A204.1 (cell line): ENCODE data around the gene FBXW8.

Experiments used
- FAIRE-seq: peaks from 2 replicates; lab custom pipeline; 2012; peaks lifted over from hg19 to GRCh38; lab: Jason Lieb, UNC

The FBXW8 gene

DNA sequence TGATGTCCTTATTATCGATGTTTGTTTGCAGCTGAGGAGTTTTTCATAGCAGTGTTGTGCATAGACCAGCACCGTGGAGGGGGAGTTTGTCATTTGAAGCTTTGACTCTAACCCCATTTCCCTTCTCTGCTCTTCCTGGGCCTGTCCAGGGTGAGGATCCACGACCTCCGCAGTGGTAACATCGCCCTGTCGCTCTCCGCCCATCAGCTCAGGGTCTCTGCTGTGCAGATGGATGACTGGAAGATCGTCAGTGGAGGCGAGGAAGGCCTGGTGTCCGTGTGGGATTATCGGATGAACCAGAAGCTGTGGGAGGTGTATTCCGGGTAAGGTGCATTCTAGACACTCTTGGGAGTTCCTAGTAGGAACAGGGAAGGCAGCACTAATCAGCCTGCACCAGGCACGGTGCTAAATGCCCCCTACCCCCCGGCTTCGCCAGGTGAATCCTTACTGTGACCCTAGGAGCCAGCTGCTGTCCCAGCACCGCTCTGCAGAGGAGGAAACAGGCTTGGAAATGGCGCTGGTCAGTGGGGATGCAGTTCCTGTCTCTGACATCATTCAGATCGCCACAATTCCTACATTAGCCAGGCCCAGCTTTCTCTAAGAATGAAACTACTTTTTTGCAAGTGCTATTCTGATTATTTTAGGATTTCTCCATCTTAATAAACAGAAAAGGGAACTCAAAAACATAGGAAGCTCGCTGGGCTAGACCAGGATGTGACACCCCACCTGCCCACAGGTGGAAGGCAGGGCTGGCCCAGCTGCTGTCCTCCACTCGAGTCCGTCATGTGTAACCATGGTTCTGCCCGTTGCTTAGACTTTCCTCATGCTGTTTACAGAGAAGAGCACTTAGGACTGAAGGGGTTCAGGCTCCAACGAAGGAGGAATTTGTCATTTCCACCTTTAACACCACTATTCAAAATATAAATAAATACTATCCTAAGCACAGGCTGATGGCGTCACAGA is 113.5 kb downstream of the FBXW8 start:
- FAIRE-seq = no peak

DNA sequence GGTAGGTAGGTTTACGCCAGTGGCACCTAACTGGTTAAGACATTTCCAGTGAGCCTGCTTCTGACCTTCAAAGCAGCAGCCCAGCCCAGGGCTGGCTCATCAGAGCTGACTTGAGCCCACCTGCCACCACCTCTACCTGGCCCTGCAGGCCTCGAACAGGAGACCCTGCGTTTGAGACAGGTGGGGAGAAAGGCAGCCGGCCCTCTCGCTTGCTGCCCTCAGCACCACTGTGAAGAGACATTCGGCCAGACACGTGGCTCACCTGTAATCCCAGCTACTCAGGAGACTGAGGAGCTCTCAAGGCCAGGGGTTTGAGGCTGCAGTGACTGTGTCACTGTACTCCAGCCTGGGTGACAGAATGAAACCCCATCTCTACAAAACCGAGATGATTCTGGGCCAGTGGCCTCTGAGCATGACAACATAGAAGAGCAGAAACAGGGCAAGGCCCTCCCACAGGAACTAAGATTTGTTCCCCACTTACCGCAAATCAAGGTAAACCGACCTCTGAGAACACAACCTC is 114.3 kb downstream of the FBXW8 start:
- no peak for FAIRE-seq

DNA sequence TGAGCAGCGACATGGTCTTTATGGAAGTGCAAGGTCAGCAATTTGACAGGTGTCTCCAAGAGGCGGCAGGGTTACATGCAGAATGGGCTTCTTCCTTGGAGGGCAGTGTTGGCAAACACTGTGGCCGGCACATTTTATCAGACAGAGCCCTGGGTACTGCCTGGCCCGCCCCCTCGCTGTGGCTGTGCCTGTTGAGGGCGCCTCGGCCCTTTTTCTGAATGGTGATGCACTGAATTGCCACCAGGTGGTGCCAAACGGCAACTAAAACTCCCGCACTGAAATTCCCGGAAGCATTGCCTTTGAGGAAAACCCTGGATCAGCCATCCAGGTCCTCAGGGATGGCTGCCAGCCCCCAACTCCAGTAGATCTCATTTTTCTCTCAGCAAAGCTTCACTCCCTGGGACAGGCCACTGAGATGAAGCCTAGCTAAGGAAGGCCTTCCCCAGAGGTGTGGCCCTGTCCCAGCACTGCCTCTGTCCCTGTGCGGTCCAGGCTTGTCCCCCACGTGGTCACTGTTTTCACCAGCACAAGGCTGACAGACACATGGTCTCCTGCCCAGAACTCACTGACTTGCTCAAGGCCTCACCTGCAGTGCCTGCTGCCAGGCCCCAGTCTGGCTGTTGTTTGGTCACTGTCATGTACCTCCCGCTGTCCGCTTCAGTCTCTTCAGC is 114.9 kb downstream of the FBXW8 start:
- peak; percentile 9 for FAIRE-seq

DNA sequence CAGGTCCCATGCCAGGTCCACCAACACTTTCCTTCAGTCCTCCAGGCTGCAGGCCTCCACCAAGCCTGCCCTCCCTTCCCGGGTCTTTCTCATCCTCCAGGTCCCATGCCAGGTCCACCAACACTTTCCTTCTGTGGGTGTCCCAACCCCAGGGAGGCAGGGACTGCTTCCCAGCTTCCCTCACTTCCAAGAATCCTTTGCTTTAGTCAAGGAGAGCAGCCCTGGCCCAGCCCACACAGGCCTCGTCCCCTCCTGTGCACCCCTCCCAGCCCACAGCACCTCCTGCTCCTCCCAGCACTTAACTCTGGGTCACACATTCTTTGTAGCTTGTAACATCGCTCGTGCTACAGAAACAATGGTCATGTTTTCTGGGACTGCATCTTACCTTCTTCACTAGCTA is 115.6 kb downstream of the FBXW8 start:
- FAIRE-seq = no peak

DNA sequence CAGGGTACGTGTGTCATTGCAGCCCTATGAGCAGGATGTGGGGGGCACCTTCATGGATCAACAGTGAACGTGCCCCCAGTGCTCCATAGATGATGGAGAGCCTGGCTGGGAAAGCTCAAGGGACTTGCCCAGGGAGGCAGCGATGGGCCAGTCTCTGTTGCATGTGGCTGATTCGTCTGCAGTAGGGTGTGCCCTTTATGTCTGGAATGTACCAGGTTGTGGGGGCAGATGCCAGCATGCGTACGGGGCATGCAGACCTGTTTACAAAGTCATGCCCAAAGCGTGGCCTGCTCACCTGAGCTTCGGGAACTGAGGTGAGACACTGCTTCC is 116.1 kb downstream of the FBXW8 start:
- no peak for FAIRE-seq

DNA sequence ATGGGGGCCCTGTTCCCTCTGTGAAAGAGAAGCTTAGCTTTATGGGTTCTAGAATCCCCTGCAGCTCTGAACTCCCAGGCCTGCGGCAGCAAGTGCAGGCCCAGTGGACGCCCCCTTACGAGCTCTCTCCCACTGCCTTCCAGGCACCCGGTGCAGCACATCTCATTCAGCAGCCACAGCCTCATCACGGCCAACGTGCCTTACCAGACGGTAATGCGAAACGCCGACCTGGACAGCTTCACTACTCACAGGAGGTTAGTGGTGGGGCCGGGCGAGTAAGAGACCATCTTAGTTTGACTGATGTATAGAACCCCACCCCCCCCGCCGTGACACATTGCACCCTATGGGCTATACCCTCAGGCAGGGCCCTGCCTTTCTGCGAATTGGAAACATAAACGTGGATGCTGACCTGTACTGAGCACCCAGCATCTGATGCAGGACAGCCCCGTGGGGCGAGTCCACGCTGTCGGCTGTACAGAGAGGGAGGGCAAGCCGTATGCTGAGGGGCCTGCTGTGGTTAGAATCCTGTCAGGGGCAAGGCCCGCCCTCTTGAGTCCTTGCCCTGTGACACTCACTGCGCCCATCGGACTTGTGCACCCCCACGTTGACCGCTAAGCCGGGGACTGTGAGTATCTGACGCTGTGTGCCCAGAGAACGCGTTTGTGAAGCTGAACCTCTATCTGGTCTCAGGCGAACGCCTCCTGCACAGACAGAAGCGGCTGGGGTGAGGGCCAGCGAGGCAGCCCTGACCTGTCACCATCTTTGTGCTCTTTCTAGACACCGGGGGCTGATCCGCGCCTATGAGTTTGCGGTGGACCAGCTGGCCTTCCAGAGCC is 116.7 kb downstream of the FBXW8 start:
- no peak for FAIRE-seq

DNA sequence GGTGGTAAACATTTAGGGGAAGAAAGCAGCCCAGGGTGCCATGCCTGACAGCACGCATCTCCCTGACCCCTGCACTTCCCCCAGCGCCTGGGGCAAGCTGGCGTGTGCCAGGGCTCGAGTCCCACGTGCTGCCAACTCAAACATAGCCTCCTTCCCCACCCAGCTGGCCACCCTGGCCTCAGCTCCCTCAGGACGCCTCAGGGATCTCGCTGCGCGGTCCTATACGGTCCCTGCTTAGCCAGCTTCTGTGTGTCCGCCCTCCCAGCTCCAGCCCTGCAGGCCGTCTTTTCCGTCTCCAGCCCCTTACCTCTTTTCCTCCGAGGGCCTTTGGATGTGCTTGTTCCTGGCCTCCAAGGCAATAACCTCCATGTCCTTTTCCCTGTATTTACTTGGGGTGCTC is 117.5 kb downstream of the FBXW8 start:
- no peak for FAIRE-seq

DNA sequence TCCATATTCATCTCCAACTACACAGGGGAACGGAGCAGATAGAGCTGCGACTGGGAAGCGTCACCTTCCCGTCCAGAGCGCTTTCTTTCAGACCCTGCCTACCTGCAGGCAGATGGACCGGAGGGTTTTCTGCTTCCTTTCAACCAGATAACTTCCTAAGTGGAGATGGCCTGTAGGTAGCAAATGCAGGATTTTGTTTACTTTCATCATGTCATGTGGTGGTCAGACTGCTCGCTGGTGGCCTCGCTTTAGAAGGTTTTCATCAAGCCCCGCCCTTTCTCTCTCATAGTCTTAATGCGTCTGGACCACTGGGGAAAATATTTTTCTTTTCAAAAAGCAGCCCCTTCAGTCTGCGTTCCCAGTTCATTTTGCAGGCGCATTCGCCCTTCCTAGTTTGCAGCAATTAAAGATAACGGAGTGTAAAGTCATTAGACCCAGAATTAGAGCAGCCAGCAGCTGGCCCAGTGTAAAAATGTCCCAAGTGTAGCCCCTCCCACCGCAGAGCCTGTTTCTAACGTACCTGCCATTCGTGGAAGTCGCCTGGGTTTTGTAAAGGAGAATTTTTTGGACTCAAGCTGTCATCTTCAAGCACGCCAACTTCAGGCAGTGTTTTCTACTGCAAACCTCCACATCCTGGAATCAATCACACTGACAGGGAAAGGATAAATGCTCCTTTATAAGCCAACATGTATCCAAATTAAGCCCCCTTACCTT is 119.6 kb downstream of the FBXW8 start:
- no peak for FAIRE-seq

DNA sequence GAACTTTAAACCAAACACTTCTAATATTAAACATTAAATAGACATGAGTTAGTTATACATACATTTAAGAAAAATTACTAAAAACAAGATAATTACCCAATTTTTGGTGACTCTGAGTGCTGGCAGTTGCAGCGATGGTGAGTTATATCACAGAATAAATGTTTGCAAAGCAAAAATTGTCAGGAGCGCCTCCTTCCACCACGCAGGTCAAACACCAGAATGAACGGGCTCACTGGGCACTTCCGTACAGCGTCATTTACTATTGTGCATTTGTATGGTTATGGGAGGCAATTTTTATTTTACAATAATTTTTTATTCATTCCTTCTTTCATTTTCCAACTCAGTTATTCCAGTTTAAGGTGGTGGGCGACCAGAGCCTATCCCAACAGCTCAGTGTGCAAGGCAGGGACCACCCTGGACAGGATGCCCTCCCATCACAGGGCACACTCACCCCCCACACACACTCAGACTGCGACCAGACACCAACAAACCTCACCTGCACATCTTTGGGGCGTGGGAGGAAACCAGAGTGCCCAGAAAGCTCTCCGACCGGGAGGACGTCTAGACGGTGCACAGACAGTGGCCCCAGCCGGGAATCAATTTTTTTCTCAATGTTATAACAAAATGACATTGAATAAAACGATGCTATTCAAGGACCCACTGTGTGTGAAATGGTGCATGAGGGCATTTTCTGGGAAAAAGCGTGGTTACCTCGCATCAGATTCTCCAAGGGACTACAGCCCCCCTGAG is 121.3 kb downstream of the FBXW8 start:
- no peak for FAIRE-seq

DNA sequence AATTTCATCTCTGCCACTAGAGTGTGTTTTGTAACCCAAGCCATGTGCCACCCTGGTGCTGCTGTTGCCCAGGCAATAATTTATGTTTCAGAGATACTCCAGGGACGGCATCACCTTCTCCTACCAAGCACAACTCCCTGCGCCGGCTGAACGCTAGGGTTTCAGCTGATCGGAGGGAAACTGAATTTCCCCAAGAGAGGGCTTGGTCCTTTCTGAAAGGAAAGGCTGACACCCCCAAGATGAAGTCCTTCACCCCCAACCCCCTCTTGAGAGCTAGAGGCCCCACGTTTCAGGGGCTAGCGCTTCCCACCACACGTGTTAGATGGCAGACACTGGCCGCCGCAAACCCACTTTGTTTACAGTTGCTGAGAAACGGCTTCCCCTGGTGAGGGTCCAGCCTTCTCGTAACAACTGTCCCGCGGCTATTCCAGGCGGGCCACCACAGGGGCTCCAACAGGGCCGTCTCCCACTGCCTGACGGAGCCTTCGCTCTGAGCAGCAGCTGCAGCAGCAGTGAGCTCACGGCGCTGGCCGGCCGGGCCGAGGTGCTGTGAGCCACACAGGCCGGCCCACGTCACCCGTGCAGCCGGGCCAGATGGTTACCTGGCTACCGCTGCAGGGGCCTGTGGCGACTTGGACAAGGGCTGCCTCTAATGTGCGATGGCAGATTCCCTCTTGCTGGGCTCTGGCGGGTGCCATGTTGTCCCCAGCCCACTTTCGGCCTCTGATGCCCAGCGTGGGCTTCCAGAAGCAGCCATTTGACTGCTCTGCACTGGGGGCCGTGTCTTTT is 122.0 kb downstream of the FBXW8 start:
- FAIRE-seq = no peak

DNA sequence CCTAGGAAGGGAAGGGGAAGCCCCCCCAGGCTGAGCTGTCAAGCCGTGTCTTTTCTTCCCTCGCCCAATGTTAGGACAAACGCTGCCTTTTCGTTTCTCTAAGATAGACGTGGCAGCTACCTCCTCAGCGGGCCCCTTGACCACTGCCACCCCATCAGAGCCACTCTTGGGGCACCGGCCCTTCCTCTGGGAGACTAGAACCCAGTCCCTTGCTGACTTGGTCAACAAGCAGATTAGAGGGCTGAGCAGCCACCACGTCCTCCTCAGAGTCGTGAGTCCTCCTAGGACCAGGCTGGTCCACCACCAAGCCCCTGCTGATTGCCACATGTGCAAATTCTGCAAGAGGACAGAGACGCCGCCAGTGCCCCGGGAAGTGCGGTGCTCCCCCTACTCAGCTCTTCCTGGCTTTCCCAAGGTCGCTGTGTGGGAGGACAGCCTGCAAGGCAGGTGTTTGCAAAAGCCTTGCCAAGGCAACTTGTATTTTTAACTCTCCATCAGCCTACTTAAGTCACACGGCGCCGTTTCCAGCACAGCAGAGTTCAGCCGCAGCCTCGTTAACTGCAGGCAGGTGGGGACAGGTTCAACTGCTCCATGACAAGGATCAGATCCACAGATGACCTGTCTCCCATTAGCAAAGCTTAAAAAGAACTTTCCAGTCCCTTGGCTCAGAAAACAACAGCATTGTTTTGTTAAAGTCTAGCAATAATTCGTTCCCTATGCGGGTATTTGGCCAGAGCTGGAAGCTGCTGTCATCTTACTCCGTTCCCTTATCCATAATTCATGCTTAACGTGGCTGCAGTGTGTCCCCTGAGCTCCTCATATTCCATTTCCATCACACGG is 122.9 kb downstream of the FBXW8 start:
- no peak for FAIRE-seq

DNA sequence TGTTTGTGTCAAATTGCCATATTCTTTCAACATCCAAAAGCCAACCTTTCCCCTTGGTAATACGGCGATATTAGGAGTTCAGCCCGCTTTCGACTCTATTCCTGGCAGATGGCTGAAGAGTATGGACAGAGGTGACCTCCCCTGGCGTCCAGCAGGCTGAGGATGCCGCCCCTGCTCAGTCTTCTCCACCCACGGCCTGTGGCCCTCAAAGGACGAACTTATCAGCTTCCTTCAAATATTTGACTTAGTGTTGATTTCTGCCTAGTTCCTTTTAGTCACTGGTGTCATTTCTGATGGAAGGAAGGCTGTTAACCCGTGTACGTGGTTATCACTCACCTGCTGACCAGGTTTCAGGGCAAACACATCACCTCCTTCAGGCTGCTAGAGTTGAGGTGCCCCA is 123.5 kb downstream of the FBXW8 start:
- FAIRE-seq = no peak

DNA sequence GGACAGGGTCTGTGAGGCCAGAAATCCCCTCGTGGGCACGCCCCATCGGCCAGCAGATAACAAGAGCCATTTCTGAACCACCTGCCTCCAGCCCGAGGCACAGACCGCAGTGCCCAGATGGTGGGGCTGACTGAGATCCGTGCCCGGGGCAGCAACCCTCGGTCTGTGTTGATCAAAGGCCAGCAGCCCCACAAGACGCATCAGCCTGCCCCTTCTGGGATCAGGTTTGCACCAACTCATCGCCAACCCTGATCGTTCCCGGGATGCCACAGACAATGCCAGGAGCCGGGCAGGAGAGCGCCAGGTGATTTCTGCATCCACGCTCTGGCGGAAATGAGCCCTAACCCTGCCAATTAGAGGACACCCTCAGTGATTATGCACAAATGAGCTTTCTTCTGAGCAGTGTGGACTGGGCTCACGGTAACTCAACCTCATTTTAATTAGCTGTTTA is 124.0 kb downstream of the FBXW8 start:
- FAIRE-seq = no peak

DNA sequence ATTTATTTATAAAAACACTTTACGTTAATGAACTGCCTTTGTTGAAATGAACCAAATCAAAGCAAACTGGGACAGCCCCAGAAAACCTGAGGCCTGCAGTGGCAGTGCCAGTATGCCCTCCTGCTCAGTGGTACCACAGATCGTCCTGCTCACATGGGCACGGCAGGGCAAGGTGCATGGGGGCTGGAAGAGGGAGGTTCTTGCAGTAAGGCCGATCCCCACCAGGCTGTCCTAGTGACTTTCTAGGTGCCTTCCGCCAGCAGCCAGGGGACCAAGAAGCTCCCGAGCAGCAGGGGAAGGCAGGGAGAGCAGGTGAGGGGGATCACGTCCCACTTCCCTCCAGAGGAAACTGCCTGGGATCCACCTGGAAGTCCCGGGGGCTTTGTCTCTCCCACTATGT is 124.5 kb downstream of the FBXW8 start:
- FAIRE-seq = no peak

DNA sequence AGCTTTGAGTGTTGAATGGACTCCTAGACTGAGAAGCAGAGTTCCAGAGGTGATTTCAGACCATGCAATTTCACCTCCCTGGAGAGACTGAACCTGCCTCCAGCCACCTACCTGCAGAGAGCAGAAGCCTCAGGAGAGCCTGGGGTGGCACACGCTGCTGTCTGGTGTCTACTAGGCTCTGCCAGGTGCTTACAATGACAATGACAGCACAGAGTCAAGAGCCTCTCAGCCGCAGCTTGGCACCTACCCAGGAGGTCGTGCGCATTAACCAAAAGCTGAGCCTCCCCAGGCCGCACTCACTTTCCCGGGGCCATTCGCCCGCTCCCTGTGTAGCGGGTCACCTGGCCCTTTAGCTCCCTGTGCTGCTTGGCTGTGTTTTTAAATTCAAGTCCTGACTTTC is 125.3 kb downstream of the FBXW8 start:
- FAIRE-seq = no peak

DNA sequence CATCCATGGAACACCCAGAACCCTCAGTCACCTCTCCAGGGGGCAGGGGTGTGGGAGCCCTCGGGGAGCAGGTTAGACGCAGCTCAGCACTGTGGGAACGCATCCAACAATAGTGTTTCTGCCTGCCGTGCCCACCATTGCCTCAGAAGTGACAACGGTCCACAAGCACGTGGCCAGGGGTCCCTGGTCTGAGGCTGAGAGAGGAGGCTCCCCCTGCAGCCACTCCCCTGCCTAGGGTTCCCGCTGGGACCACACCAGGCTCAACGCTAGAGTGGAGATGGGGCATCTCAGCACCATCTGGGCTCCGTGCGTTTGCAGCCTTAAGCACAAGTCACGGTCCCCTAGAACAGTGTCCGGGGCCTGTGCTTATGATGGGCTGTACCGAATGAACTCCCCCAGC is 125.8 kb downstream of the FBXW8 start:
- FAIRE-seq = no peak

DNA sequence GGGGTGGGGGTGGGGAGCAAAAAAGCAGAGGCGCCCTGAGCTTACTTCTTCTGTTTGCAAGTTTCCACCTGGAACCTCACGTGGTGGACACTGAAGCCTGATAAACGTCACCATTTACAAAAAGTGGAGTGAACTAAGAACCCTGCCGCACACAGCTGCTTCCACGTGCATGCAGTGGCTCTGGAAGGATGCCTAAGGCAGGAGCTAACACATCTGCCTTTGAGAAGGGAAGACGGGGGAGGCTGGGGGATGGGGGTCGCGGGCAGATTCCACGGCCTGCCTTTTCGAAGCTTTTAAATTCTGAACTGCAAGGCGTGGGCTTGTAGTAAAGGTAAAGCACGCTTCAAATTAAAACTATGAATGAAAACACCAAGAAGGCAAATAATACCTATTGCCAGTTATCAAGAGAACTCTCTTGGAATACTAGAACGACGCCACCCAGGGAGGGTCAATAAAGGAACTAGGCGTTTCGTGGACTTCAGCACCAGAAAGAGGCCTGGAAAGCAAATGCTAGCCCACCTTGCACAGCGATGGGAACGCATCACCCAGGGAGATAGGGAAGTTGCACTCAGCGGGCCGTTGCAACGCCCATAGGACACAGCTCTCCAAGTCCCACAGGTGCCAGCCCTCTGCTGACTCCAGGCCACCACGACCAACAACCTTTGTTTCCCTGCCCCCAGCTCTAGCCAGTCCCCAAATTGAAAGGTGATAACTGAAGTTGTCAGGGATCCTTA is 126.7 kb downstream of the FBXW8 start:
- FAIRE-seq = no peak

DNA sequence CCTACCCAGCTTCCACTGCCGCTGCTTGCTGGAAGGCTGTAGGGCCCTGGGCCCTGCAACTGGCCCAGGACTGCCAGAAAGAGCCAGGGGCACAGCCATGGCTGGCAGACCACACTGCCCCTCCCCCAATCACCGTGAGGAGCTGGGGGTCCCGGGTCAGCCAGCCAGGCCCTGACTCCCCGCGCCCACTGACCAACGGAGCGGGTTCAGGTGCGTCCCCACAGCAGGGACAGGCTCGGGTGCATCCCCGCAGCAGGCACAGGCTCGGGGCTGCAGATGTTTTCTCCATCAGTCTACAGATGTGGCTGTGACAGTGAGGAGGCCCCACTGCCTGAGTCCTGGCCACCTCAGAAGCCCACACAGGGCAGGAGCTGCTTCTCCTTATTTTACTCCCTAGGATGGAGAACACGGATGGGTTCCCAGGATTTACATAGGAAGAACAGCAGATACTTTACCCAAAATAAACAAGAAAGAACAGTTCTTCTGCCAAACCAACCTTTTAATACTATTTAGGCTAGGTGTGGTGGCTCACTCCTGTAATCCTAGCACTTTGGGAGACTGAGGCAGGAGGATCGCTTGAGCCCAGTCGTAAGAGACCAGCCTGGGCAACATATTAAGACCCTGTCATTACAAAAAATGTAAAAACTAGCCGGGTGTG is 127.4 kb downstream of the FBXW8 start:
- FAIRE-seq = no peak
